Ovary (tissue), 3 donors: ENCODE results near the gene ZNF273.

ENCODE experiments used
- CTCF ChIP-seq, 3 donors: fragments of 450-650 bp in 2 of 3; fragments of 200-600 bp in 1 of 3; IDR thresholded peaks; one replicate each; pipeline versions ENCODE4 v1.5.1 to v1.8.0; 2016 to 2022; ENCODE audit warnings: antibody characterized with exemption in 3 of 3, mild to moderate bottlenecking in 1 of 3
- POLR2A ChIP-seq: fragments of 450-650 bp; IDR thresholded peaks from one replicate; pipeline ENCODE4 v1.6.1; 2017; ENCODE audit warnings: antibody characterized with exemption, mild to moderate bottlenecking, moderate library complexity
- donor health status: DM: no; HTN: no; CAD: no.

- TF ChIP-seq CTCF (IDR thresholded peaks at IDR 0.05), result no peak
- no peak for TF ChIP-seq POLR2A
These were observed 49.4 kb upstream of the ZNF273 start for GRCh38 chr7:64853679-64854078.
